WTC11 (cell line): Measurements from ENCODE around the gene FAM200B.

Experiments used
- NFYB ChIP-seq: sonication (generic); formaldehyde crosslinking; conservative IDR thresholded peaks from 2 replicates; pipeline ENCODE4 v1.8.0; 2022; ENCODE audit warnings: low read depth, missing genetic modification reagents
- TF ChIP-seq, protein P1 (sequence below): fragments of 200-600 bp; IDR thresholded peaks from 2 replicates; pipeline ENCODE4 v1.8.0; 2022; ENCODE audit warnings: antibody characterized with exemption

DNA sequence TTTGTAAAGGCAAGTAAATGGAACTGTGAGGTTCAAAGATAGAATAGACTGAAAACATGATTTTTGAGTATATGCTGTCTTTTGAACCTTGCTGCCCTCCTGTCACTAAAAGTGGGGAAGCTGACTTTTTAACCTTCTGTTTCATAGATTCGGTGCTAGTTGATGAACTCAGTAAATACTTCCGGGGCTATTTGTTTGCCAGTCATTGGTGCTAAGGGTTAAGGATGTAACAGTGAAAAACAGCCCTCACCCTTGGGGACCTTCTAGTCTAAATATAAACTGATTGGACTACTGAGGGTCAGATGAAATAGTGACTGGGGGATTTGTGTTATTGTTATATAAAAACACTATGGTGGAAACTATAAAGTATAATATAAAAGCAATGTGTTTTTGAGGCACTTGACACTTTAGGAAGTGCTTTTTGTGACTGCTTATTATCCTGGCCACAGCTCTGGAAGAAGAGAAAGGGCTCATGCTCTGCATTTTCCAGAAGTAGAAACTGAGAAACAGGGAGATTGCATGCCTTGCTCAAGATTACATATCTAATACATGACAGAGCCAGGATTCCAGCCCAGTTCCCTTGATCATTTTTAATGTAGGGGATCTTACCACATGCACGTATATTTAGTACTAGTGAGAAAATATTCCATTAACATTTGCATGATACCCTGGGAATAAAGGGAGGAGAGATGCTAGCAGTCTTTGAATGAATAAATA is 25.2 kb downstream of the FAM200B start:
- TF ChIP-seq, protein P1, sequence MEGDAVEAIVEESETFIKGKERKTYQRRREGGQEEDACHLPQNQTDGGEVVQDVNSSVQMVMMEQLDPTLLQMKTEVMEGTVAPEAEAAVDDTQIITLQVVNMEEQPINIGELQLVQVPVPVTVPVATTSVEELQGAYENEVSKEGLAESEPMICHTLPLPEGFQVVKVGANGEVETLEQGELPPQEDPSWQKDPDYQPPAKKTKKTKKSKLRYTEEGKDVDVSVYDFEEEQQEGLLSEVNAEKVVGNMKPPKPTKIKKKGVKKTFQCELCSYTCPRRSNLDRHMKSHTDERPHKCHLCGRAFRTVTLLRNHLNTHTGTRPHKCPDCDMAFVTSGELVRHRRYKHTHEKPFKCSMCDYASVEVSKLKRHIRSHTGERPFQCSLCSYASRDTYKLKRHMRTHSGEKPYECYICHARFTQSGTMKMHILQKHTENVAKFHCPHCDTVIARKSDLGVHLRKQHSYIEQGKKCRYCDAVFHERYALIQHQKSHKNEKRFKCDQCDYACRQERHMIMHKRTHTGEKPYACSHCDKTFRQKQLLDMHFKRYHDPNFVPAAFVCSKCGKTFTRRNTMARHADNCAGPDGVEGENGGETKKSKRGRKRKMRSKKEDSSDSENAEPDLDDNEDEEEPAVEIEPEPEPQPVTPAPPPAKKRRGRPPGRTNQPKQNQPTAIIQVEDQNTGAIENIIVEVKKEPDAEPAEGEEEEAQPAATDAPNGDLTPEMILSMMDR: no peak
- TF ChIP-seq NFYB (CRISPR knock-in tag): no peak
